A204.1 (cell line): ENCODE measurements around the gene CHST8.

Experiments
- FAIRE-seq: peaks from 2 replicates; lab custom pipeline; 2012; peaks lifted over from hg19 to GRCh38; lab: Jason Lieb, UNC

Gene CHST8

GRCh38 chr19:33797802-33798671 lies 176.3 kb downstream of the CHST8 start:
- FAIRE-seq: no peak

DNA sequence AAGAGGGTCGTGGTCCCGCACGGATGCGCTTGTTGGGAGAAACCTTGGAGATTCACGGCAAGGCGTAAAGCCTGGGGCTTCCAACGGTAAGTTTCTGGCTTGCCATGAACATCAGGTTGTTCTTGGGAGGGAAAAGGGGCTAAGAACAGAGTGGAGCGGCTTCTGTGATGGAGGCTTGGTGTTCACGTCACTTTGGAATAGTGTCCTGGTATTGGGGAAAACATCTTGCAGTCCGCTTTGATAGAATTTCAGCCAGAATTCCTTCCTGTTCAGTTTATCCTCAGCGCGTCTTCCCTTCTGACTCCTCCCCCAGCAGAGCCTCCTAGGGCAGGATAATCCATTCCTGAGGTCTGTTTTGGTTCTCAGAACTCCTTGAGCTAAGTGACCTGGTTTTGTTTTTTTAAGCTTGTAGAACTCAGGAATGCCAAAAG lies 176.9 kb downstream of the CHST8 start:
- FAIRE-seq: no peak

DNA sequence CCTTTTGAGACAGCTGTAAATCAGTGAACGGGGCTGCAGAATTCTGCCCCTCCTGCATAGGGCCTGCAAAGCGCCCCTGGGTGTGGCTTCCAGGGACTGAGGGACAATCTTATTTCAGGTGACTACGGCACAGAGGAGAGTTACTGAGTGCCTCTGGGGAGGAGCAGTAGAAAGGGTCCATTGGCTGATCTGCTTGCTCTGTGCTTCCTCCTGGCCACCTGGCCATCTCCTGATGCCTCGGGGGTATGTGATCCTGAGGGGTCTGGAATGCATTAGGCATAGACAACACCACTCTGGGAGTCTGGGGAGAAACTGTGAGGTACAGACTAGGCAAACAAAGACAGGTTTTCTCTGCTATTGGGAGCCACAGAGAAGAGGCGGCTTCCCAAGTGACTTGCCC lies 177.7 kb downstream of the CHST8 start:
- no peak for FAIRE-seq

DNA sequence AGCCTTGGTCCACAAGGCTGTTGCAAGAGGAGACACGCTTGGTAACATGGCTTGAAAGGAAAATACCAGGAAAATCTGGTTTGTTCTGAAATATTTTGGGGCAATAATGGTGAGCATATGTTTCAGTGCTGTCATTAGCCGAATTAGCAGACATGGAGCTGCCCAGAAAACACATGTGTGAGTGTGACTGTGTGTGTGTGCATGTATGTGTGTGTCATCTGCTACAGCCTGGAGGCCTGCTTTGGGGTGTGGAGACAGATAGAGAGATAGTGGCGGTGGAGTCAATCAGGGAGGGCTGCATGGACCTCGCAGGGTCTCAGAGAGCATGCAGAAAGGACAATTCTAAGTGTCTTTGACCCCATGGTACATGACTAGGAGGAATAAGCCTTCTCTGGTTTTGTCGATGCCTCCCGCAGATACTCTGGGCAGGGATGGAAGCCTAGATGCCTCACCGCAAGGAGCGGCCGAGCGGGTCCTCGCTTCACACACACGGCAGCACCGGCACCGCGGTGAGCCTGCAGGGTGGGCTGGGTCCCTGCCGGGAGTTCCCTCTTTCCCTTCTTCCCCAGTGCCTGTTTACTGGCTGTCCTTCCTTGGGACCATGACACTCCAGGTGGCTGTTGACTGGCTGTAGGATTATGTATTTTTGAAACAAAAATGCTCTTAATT lies 178.4 kb downstream of the CHST8 start:
- no peak for FAIRE-seq

GRCh38 chr19:33801411-33801810 lies 179.7 kb downstream of the CHST8 start:
- no peak for FAIRE-seq

- no peak for FAIRE-seq
Observed at GRCh38 chr19:33802001-33802400, 180.2 kb downstream of the CHST8 start.

DNA sequence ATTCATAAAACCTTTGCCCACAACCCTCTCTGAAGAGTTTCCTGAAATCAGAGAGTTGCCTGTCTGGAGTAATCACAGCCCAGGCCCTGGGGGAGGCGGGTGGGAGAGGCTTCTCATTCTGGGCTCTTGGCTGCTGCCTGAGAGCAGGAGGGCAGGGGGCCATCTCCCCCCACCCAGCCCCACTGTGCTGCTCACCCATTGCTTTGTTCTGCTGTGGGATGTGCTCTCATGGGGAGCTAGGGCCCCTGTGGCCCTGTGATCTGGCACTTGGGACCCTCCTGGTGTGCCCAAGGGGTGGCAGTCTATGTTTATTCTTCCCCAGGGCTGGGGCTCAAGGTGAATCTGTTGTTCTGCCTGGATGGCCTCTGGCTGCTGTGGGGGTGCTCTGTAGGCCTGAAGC lies 181.0 kb downstream of the CHST8 start:
- FAIRE-seq: no peak

DNA sequence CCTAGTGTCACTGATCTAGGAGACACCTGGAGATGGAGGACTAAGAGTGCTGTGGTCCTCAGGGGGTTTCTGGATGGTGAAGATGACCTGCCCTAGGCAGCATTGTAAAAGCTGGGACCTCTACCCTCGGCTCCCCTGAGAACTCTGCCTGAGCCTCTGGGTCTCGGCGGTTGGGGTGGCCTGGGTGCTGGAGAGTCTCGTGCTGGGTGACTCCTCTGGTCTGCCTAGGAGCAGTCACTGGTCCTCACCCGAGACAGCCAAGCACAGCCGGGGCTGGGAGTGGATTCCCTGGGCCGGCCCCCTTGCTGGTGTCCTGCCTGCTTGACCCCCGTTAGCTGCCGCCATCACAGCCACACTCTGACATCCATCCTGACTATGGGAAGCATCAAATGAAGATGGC lies 181.6 kb downstream of the CHST8 start:
- no peak for FAIRE-seq

DNA sequence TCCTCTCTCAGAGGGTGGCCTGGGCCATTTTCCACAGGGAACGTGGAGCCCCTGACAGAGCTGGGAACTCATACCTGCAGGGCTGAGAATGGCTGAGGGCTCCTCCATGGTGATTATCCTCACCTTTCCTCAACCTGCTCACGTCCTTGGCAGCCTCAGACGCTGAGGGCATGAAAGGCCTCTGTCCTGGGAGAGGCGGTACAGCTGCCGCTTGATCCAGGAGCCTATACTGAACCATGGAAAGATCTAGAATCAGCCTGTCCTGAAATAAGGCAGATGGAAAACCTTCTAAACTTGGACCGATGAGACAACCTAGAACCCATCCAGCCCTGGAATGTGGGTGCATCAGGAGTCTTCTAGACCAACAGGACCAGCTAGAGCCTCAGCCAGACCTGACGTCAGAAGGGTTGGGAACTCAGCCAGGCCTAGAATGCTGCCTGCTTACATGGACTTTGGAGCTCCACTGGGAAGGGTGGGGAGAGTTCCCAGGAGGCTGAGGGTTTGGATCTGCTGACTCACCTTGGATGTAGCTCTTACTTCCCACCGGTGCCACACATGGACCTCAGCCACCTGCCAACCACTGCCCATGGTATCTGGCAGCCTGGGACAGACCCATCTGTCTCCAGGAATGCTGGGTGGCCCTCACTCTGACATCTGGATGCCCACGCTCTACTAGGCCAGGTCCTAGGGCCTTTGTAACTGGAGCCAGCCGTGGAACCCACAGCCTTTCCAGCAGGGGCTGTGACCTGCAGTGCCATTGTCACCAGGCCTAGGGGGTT lies 182.5 kb downstream of the CHST8 start:
- FAIRE-seq: no peak

- no peak for FAIRE-seq
Observed at GRCh38 chr19:33805313-33805712, 183.6 kb downstream of the CHST8 start.

GRCh38 chr19:33805840-33806433 lies 184.2 kb downstream of the CHST8 start:
- FAIRE-seq: no peak

DNA sequence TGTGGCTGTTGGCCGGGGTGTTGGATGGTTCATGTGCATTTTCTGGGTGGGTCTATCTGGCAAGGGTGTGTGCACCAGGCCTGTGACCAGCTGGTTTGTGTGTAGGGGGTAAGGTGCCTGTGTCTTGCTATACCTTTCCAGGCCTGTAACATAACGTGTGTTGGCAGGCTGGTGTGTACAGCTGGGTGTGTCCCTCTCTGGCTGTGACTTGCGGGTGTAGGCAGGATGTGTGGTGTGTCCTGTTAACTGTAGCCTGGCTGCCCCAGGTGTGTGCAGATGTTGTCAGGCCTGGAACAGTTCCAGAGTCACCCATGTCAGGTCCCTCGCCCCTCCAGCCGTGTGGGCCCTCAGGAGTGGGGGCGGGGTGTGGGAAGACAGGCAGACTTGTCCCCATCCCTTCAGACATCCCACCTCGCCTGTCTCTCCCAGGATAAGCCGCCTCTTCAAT lies 184.7 kb downstream of the CHST8 start:
- FAIRE-seq: no peak

DNA sequence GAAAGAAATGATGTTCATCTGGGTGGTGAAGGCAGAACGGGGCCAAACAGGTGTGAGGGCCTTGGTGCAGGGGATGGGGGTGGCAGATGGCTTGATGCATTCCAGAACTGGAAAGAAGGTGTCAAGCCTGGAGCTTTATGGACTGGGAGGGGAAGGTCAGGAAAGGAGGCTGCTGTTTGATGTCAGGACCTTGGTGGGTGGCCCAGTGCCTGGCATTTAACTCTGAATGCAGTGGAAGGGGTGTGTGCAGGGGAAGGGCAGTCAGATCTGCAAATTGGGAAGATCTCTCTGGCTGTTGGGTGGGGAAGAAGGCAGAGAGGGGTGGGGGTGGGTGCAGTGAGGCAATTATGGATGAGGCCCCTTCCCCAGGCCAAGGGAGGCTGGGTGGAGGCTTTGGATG lies 186.6 kb downstream of the CHST8 start:
- FAIRE-seq: no peak

- FAIRE-seq: no peak
Observed at GRCh38 chr19:33809960-33810359, 188.2 kb downstream of the CHST8 start.

- FAIRE-seq: no peak
Observed at GRCh38 chr19:33810821-33811220, 189.1 kb downstream of the CHST8 start.

DNA sequence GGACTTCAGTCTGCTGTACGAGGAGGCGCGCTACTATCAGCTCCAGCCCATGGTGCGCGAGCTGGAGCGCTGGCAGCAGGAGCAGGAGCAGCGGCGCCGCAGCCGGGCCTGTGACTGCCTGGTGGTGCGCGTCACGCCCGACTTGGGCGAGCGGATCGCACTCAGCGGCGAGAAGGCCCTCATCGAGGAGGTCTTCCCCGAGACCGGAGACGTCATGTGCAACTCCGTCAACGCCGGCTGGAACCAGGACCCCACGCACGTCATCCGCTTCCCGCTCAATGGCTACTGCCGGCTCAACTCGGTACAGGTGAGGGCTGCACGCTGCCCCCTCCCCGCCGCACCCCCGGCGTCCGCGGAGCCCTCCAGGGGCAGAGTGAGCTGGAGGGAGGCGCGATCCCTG lies 189.5 kb downstream of the CHST8 start:
- FAIRE-seq: no peak

DNA sequence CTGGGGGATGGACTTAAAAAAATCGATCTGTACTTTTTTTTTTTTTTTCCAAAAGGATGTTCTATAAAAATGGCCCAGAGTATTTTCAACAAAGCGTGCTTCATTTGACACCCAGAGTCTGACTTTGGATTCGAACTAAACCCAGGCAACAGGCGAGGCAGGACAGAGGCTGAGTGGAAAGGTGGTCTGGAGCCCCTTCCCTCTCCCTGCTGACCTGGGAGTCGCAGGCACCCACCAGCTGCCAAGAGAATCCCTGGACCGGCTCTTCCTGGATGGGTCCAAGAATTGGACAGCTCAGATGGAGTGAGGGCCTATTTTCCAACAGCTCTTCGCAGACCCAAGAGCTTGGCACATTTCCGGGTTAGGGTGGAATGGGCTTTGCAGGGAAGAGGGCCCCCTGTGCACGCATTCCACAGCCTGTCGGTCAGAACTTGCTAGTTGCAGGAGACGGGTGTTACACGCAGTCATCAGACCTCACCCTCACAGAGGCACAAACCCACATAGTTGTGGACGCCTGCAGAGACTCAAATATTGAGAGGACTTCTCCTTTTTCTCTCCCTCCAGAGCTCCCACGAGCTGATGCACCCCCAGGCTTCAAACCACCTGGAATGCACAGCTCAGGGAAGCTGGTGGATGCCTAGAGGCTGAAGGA lies 190.1 kb downstream of the CHST8 start:
- FAIRE-seq: no peak

DNA sequence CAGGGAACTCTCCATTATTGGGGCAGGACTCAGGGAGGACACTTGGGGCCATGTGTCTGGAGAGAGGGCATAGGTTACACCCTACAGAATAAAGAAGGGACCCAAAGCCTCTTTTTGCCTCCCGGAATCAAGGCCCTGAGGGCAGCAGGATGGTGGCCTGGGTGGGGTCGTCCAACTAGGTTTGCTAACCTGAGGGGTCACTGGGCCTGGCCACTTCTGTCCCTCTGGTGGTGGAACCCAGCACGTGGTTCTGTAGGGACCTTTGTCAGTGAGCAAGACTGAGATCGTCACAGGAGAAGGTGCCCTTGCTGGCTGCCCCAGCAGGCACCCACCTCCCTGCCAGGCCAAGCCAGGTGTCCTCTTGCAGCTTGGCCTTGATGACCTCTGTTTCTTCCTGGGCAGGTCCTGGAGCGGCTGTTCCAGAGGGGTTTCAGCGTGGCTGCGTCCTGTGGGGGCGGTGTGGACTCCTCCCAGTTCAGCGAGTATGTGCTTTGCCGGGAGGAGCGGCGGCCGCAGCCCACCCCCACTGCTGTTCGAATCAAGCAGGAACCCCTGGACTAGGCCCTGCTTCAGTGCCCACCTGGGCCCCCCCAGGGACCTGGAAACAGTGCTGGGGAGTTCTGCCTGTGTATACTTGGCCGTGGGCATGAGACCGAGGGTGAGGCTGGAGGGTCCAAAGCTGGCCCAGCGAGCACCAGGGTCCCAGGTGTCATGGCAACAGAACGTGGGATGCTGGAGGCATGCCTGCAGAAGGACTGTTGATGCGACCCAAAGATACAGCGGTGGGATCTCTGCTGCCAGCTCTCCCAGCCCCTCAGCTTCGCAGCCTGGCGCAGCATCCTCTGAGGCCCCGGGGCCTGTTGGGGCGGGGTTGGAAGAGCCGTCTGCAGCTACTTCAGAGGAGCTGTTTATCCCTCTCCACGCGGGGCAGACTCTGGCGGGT lies 190.9 kb downstream of the CHST8 start:
- no peak for FAIRE-seq

- FAIRE-seq: no peak
Observed at GRCh38 chr19:33813391-33814101, 191.8 kb downstream of the CHST8 start.
